Chondrocyte (in vitro differentiated cells): ENCODE measurements around the gene MFSD1. TPM values are rescaled to one million over a fixed set of nuclear protein-coding genes. Genes with fewer than 3 reads are reported as not detected.

ENCODE experiments used
- DNase-seq: peaks from one replicate; pipeline ENCODE4 v3.0.0; 2021; ENCODE audit warnings: mixed read lengths, low spot score
- H3K27ac Mint-ChIP-seq: one replicate; pipeline ENCODE4 v1.8.0; 2021; ENCODE audit warnings: mild to moderate bottlenecking, moderate library complexity, mixed read lengths; ENCODE audit not compliant: unreplicated experiment
- H3K27me3 Mint-ChIP-seq: 2 replicates; pipeline ENCODE4 v1.8.0; 2021; ENCODE audit warnings: low read depth, mixed read lengths
- H3K36me3 Mint-ChIP-seq: 2 replicates; pipeline ENCODE4 v1.8.0; 2021; ENCODE audit warnings: low read depth, mixed read lengths
- H3K4me1 Mint-ChIP-seq: 2 replicates; pipeline ENCODE4 v1.8.0; 2021; ENCODE audit warnings: low read depth, mild to moderate bottlenecking, mixed read lengths
- H3K4me3 Mint-ChIP-seq: one replicate; pipeline ENCODE4 v1.8.0; 2021; ENCODE audit warnings: mild to moderate bottlenecking, moderate library complexity, mixed read lengths; ENCODE audit not compliant: unreplicated experiment
- H3K9me3 Mint-ChIP-seq: 2 replicates; pipeline ENCODE4 v1.8.0; 2021; ENCODE audit warnings: low read depth, mixed read lengths
- CTCF ChIP-seq: fragments of 200-600 bp; sonication (generic); IDR thresholded peaks from 2 replicates; pipeline ENCODE4 v1.5.0; 2021; ENCODE audit warnings: antibody characterized with exemption, mild to moderate bottlenecking, moderate library complexity
- total RNA-seq: library from RNA; stranded (reverse); gene quantifications from 3 replicates; pipeline ENCODE4 v1.2.1, GENCODE V29; 2021

MFSD1 gene
- total RNA-seq, 1 donor from 2014 or later: 52.8 TPM

GRCh38 chr3:158819282-158819681, 17.4 kb downstream of the MFSD1 start:
- H3K27ac Mint-ChIP-seq: peak overlapping the region; percentile 13
- H3K27me3 Mint-ChIP-seq: no peaks in the 10 kb centered on the region
- peaks cover 27% of the 10 kb centered on the region for H3K36me3 Mint-ChIP-seq
- no peak for TF ChIP-seq CTCF
- no peak overlapping the region for H3K4me3 Mint-ChIP-seq
- H3K4me1 Mint-ChIP-seq: no peaks in the 10 kb centered on the region
- no peaks in the 10 kb centered on the region for H3K9me3 Mint-ChIP-seq
- DNase-seq: no peak

GRCh38 chr3:158820521-158820920, 18.7 kb downstream of the MFSD1 start:
- Mint-ChIP-seq H3K27ac (no peak overlapping the region), H3K4me1 (no peaks in the 10 kb centered on the region), H3K4me3 (no peak overlapping the region), H3K36me3 (peaks cover 25% of the 10 kb centered on the region), H3K27me3 (no peaks in the 10 kb centered on the region), H3K9me3 (no peaks in the 10 kb centered on the region)
- DNase-seq: no peak
- TF ChIP-seq CTCF: no peak

- Mint-ChIP-seq H3K27ac (no peak overlapping the region), H3K27me3 (no peaks in the 10 kb centered on the region), H3K4me3 (no peak overlapping the region), H3K9me3 (no peaks in the 10 kb centered on the region), H3K4me1 (no peaks in the 10 kb centered on the region), H3K36me3 (peaks cover 25% of the 10 kb centered on the region)
- no peak for DNase-seq
- TF ChIP-seq CTCF: no peak
Measured at GRCh38 chr3:158821847-158822246, 20.0 kb downstream of the MFSD1 start.

- Mint-ChIP-seq H3K4me1 (no peaks in the 10 kb centered on the region), H3K27me3 (no peaks in the 10 kb centered on the region), H3K36me3 (peaks cover 23% of the 10 kb centered on the region), H3K9me3 (no peaks in the 10 kb centered on the region), H3K4me3 (no peak overlapping the region), H3K27ac (no peak overlapping the region)
- DNase-seq: no peak
- no peak for TF ChIP-seq CTCF
Measured at GRCh38 chr3:158823426-158823825, 21.6 kb downstream of the MFSD1 start.

GRCh38 chr3:158827773-158828172, 25.9 kb downstream of the MFSD1 start:
- no peak for DNase-seq
- Mint-ChIP-seq H3K9me3 (no peaks in the 10 kb centered on the region), H3K4me1 (no peaks in the 10 kb centered on the region), H3K4me3 (no peak overlapping the region), H3K27me3 (no peaks in the 10 kb centered on the region), H3K27ac (no peak overlapping the region), H3K36me3 (peaks cover 31% of the 10 kb centered on the region)
- no peak for TF ChIP-seq CTCF
